Measurements from ENCODE around the gene MALSU1. TPM values are rescaled to one million over a fixed set of nuclear protein-coding genes. Genes with fewer than 3 reads are reported as not detected.

The MALSU1 gene
- total RNA-seq, 4 donors from 2014 or later = 26.2 to 165 (median 50.1) TPM; not detected in 1

- DNase-seq = no peak
- Histone ChIP-seq H3K27me3 (peaks cover 43% of the 10 kb centered on the region), H3K9me3 (no peaks in the 10 kb centered on the region), H3K36me3 (no peaks in the 10 kb centered on the region), H3K4me3 (no peak overlapping the region), H3K4me1 (peaks cover 0 to 15% (median 2%) of the 10 kb centered on the region in 4 donors), H3K27ac (no peak overlapping the region)
- intact Hi-C loops (cut with DNase I; ENCODE audit: low total_unique reads) = no loop called here
- in situ Hi-C loops (cut with MboI; ENCODE audit: low pct_ligation_motif_present in 1 of 4, low pct_unique_long_range_greater_than_20kb in 1 of 4, low sequenced_read_pairs in 3 of 4) = no loop called here
- no peak for TF ChIP-seq POLR2A (IDR thresholded peaks at IDR 0.05)
- no peak for TF ChIP-seq POLR2AphosphoS5 (IDR thresholded peaks at IDR 0.05)
- no peak for TF ChIP-seq EP300 (IDR thresholded peaks at IDR 0.05; ENCODE audit: low read depth)
- 33 to 52% methylated on average over 2 of the region's 2 CpGs for WGBS, 2 donors (ENCODE audit: low coverage in 1 of 2)
These were observed 39.7 kb downstream of the MALSU1 start for GRCh38 chr7:23338863-23339262.

GRCh38 chr7:23341846-23342598, 42.9 kb downstream of the MALSU1 start:
- Histone ChIP-seq H3K4me1 (peaks cover 0 to 10% (median 3%) of the 10 kb centered on the region in 4 donors), H3K9me3 (no peaks in the 10 kb centered on the region), H3K27me3 (peaks cover 31% of the 10 kb centered on the region), H3K4me3 (no peak overlapping the region), H3K27ac (no peak overlapping the region), H3K36me3 (no peaks in the 10 kb centered on the region)
- TF ChIP-seq EP300 (IDR thresholded peaks at IDR 0.05; ENCODE audit: low read depth) (no peak), POLR2AphosphoS5 (IDR thresholded peaks at IDR 0.05) (no peak), POLR2A (IDR thresholded peaks at IDR 0.05) (no peak), CTCF (IDR thresholded peaks at IDR 0.05) (no peak)
- 78 to 81% methylated on average over 5 to 7 of the region's 7 CpGs for WGBS, 2 donors (ENCODE audit: low coverage in 1 of 2)
- in situ Hi-C loops (cut with MboI; ENCODE audit: low pct_ligation_motif_present in 1 of 4, low pct_unique_long_range_greater_than_20kb in 1 of 4, low sequenced_read_pairs in 3 of 4) = no loop called here
- intact Hi-C loops (cut with DNase I; ENCODE audit: low total_unique reads) = no loop called here
- no peak for DNase-seq

- intact Hi-C loops (cut with DNase I; ENCODE audit: low total_unique reads) = no loop called here
- H3K27ac ChIP-seq = no peak overlapping the region
- H3K4me3 ChIP-seq = no peak overlapping the region
- H3K27me3 ChIP-seq = peaks cover 20% of the 10 kb centered on the region
- in situ Hi-C loops (cut with MboI; ENCODE audit: low pct_ligation_motif_present in 1 of 4, low pct_unique_long_range_greater_than_20kb in 1 of 4, low sequenced_read_pairs in 3 of 4) = no loop called here
- no peak for TF ChIP-seq POLR2AphosphoS5 (IDR thresholded peaks at IDR 0.05)
- no peak for DNase-seq
- H3K9me3 ChIP-seq = no peaks in the 10 kb centered on the region
- H3K4me1 ChIP-seq = peaks cover 0 to 10% (median 3%) of the 10 kb centered on the region in 4 donors
- H3K36me3 ChIP-seq = no peaks in the 10 kb centered on the region
These were observed 44.0 kb downstream of the MALSU1 start for GRCh38 chr7:23343102-23343501.

GRCh38 chr7:23343806-23344475, 44.8 kb downstream of the MALSU1 start:
- Histone ChIP-seq H3K4me3 (no peak overlapping the region), H3K4me1 (peaks cover 0 to 10% (median 3%) of the 10 kb centered on the region in 4 donors), H3K36me3 (no peaks in the 10 kb centered on the region), H3K9me3 (no peaks in the 10 kb centered on the region), H3K27ac (no peak overlapping the region), H3K27me3 (peaks cover 11% of the 10 kb centered on the region)
- no peak for TF ChIP-seq POLR2AphosphoS5 (IDR thresholded peaks at IDR 0.05)
- TF ChIP-seq EP300 (IDR thresholded peaks at IDR 0.05; ENCODE audit: low read depth) = no peak
- TF ChIP-seq CTCF (IDR thresholded peaks at IDR 0.05) = no peak
- no peak for TF ChIP-seq POLR2A (IDR thresholded peaks at IDR 0.05)
- DNase-seq = no peak
- 92 to 96% methylated on average over 8 to 9 of the region's 9 CpGs for WGBS, 2 donors (ENCODE audit: low coverage in 1 of 2)
- intact Hi-C loops (cut with DNase I; ENCODE audit: low total_unique reads) (no loop called here), in situ Hi-C loops (cut with MboI; ENCODE audit: low pct_ligation_motif_present in 1 of 4, low pct_unique_long_range_greater_than_20kb in 1 of 4, low sequenced_read_pairs in 3 of 4) (no loop called here)

GRCh38 chr7:23345601-23346000, 46.5 kb downstream of the MALSU1 start:
- H3K27ac ChIP-seq = no peak overlapping the region

More at GRCh38 chr7:23345601-23346000, 46.5 kb downstream of the MALSU1 start:
- DNase-seq = no peak
- intact Hi-C loops (cut with DNase I; ENCODE audit: low total_unique reads) = no loop called here
- TF ChIP-seq EP300 (IDR thresholded peaks at IDR 0.05; ENCODE audit: low read depth) (no peak), CTCF (IDR thresholded peaks at IDR 0.05) (no peak), POLR2A (IDR thresholded peaks at IDR 0.05) (no peak), POLR2AphosphoS5 (IDR thresholded peaks at IDR 0.05) (no peak)
- in situ Hi-C loops (cut with MboI; ENCODE audit: low pct_ligation_motif_present in 1 of 4, low pct_unique_long_range_greater_than_20kb in 1 of 4, low sequenced_read_pairs in 3 of 4) = no loop called here
- H3K27me3 ChIP-seq = no peaks in the 10 kb centered on the region
- H3K36me3 ChIP-seq = no peaks in the 10 kb centered on the region
- no peaks in the 10 kb centered on the region for H3K9me3 ChIP-seq
- peak overlapping the region in 1 of 4 donors; percentile 29 for H3K4me3 ChIP-seq
- 51 to 56% methylated on average over 4 to 6 of the region's 6 CpGs for WGBS, 2 donors (ENCODE audit: low coverage in 1 of 2)
- H3K4me1 ChIP-seq = peaks cover 0 to 10% (median 3%) of the 10 kb centered on the region in 4 donors

Measured in transverse colon (tissue), 4 donors.